ENCODE data around the gene SEPTIN12. TPM values are rescaled to one million over a fixed set of nuclear protein-coding genes. Genes with fewer than 3 reads are reported as not detected.
A peak's percentile ranks its signal among the peaks of the same experiment; 100 is the strongest.

Gene SEPTIN12
- total RNA-seq (not detected), total RNA-seq (0 to 0.09 (median 0) reads per million in 29 experiments)
- not detected for total RNA-seq (2013)

DNA sequence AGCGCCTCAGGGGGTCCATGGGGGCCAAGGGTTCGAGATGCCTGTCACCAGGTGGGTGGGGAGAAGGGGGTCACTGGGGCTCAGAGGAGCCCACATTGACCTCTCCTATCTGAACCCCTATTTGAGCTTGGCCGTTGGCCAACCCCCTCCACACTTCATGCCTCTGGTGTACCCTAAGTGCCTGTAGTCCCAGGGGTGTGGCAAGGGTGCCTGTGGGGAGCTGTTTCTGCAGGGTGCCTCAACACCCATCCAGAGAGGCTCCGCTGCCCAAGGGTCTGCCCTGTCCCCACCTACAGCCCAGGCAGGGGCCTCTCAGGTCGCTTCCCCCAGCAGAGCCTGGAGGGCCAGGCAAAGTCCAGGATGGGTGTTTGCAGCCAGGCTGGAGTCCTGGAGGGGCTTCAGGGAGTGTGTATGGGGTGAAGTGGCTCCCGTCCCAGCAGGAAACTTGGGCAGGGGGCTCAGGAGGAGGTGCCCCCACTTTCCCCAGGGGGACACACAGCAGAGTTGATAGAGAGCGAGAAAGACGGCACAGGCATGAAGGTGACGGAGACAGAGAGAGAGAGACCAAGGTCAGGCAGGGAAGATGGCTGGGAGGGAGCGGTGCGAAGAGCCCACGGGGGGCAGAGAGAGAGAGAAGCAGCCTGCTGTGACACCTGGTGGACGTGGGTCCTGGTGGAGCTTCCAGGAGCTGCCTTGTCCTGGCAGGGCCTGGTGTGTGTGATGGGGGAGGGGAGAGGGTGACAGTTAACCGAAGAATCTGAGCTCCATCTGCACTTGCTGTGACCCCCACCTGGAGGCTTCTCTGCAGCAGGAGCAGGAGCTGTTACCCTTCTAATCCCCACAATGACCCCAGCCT is at the start of gene SEPTIN12:
SEPTIN12 (minus strand) TSS at position 719 of the 856 bp plus-strand sequence; CDS start at position 19, 700 bp downstream.
- no peak for ATAC-seq (replicated peaks in 1 of 4)
- H3K27me3 ChIP-seq (replicated peaks in 1 of 2; ENCODE audit: control insufficient read depth in 2 of 2, extremely low read depth in 1 of 2, insufficient read depth in 2 of 2, low read length in 1 of 2), result peaks cover 0 to 9% of the 10 kb centered on the region in 2 experiments
- no peak for DNase-seq
- Mint-ChIP-seq H3K4me3 (no peak within 1 kb of the TSS), H3K4me1 (no peaks in the 10 kb centered on the region), H3K27ac (peak within 1 kb of the TSS in 1 of 2 donors; percentile 8), H3K9me3 (no peaks in the 10 kb centered on the region), H3K36me3 (no peaks in the 10 kb centered on the region), H3K27me3 (peaks cover 0 to 2% of the 10 kb centered on the region in 2 donors)
- ChIA-PET CTCF (no interaction called here), POLR2A (no interaction called here)
- H3K36me3 ChIP-seq (ENCODE audit: control insufficient read depth in 2 of 2, extremely low read depth in 1 of 2, insufficient read depth in 1 of 2, low read length in 1 of 2), result no peaks in the 10 kb centered on the region
- no peak within 1 kb of the TSS for H3K4me3 ChIP-seq (ENCODE audit: control insufficient read depth in 1 of 2, extremely low read depth in 1 of 2, low read length in 1 of 2)
- H3K9me3 ChIP-seq, result no peaks in the 10 kb centered on the region
- 84% methylated on average over 8 of the region's 14 CpGs for WGBS (ENCODE audit: insufficient coverage)
- no peaks in the 10 kb centered on the region for H3K4me1 ChIP-seq (ENCODE audit: control insufficient read depth in 1 of 2, extremely low read depth in 1 of 2, insufficient read depth in 2 of 2, low read length in 2 of 2)
- no peak within 1 kb of the TSS for H3K27ac ChIP-seq (ENCODE audit: low read length)

- no peaks in the 10 kb centered on the region for H3K4me1 ChIP-seq (ENCODE audit: control insufficient read depth in 1 of 2, extremely low read depth in 1 of 2, insufficient read depth in 2 of 2, low read length in 2 of 2)
- no peaks in the 10 kb centered on the region for H3K27me3 ChIP-seq (replicated peaks in 1 of 2; ENCODE audit: control insufficient read depth in 2 of 2, extremely low read depth in 1 of 2, insufficient read depth in 2 of 2, low read length in 1 of 2)
- H3K4me1 Mint-ChIP-seq, result peaks cover 20 to 28% (median 24%) of the 10 kb centered on the region in 3 donors
- H3K4me3 ChIP-seq (ENCODE audit: control insufficient read depth in 1 of 2, extremely low read depth in 1 of 2, low read length in 1 of 2), result no peak overlapping the region
- H3K9me3 Mint-ChIP-seq, result no peaks in the 10 kb centered on the region
- no peaks in the 10 kb centered on the region for H3K27me3 Mint-ChIP-seq
- H3K27ac ChIP-seq (ENCODE audit: low read length), result no peak overlapping the region
- H3K27ac Mint-ChIP-seq, result no peak overlapping the region
- POLR2A ChIA-PET, result interaction anchor here in 1 of 2 donors (0.6 kb wide), 1 partner anchor 248 kb away, joined by 3 read pairs; no protein-coding TSS in a partner anchor
- whole genome bisulfite sequencing (ENCODE audit: insufficient coverage), result 92% methylated on average over 1 of the region's 2 CpGs
- H3K36me3 ChIP-seq (ENCODE audit: control insufficient read depth in 2 of 2, extremely low read depth in 1 of 2, insufficient read depth in 1 of 2, low read length in 1 of 2), result peaks cover 3 to 85% of the 10 kb centered on the region in 2 donors
- H3K9me3 ChIP-seq, result no peaks in the 10 kb centered on the region
- CTCF ChIA-PET, result no interaction called here
- H3K36me3 Mint-ChIP-seq, result peaks cover 47% of the 10 kb centered on the region
- no peak for DNase-seq
- H3K4me3 Mint-ChIP-seq, result no peak overlapping the region
- no peak for ATAC-seq (replicated peaks in 1 of 4)
Measured at GRCh38 chr16:4836727-4837126, 48.6 kb upstream of the SEPTIN12 start.

DNA sequence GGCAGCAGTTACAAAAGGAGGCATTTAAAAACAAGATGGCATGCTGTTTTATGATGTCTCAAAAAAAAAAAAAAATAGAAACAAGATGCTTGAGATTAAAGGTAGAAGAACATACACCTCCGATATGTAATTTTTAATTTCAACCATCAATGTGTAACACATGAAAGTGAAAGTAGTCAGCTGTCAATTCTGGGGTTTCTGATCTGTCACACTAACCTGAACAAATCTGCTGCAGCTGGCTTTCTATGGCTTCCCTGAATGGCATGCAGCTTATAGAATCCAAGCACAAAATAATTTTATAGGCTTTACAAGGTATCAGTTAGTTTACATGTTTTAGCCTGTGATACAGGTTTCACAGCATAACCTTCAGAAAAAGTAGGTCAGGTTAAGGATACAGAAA is 45.4 kb upstream of the SEPTIN12 start:
- no peaks in the 10 kb centered on the region for H3K27me3 ChIP-seq (replicated peaks in 1 of 2; ENCODE audit: control insufficient read depth in 2 of 2, extremely low read depth in 1 of 2, insufficient read depth in 2 of 2, low read length in 1 of 2)
- ChIA-PET CTCF (no interaction called here), POLR2A (interaction anchor here (0.5 to 0.6 kb wide), 3 partner anchors 13 to 1726 kb away, joined by 3 to 4 read pairs (median 4); no protein-coding TSS in a partner anchor)
- WGBS (ENCODE audit: insufficient coverage), result no CpG with 5 or more reads among the region's 1 CpG
- H3K27ac Mint-ChIP-seq, result no peak overlapping the region
- ATAC-seq (replicated peaks in 1 of 4) (no peak), DNase-seq (no peak)
- H3K4me3 ChIP-seq (ENCODE audit: control insufficient read depth in 1 of 2, extremely low read depth in 1 of 2, low read length in 1 of 2), result no peak overlapping the region
- H3K27me3 Mint-ChIP-seq, result no peaks in the 10 kb centered on the region
- no peak overlapping the region for H3K27ac ChIP-seq (ENCODE audit: low read length)
- H3K9me3 Mint-ChIP-seq, result no peaks in the 10 kb centered on the region
- H3K4me1 Mint-ChIP-seq, result peaks cover 16 to 20% (median 19%) of the 10 kb centered on the region in 3 donors
- no peak overlapping the region for H3K4me3 Mint-ChIP-seq
- peaks cover 44% of the 10 kb centered on the region for H3K36me3 Mint-ChIP-seq
- H3K36me3 ChIP-seq (ENCODE audit: control insufficient read depth in 2 of 2, extremely low read depth in 1 of 2, insufficient read depth in 1 of 2, low read length in 1 of 2), result peaks cover 6 to 85% of the 10 kb centered on the region in 2 donors
- no peaks in the 10 kb centered on the region for H3K9me3 ChIP-seq
- no peaks in the 10 kb centered on the region for H3K4me1 ChIP-seq (ENCODE audit: control insufficient read depth in 1 of 2, extremely low read depth in 1 of 2, insufficient read depth in 2 of 2, low read length in 2 of 2)

GRCh38 chr16:4832698-4833343 is 44.7 kb upstream of the SEPTIN12 start:
- H3K27ac Mint-ChIP-seq, result no peak overlapping the region

GRCh38 chr16:4831616-4832015 is 43.5 kb upstream of the SEPTIN12 start:
- no peak overlapping the region for H3K27ac Mint-ChIP-seq
- H3K9me3 Mint-ChIP-seq, result no peaks in the 10 kb centered on the region
- H3K4me1 Mint-ChIP-seq, result peaks cover 10 to 20% (median 19%) of the 10 kb centered on the region in 3 donors
- Histone ChIP-seq H3K4me1 (ENCODE audit: control insufficient read depth in 1 of 2, extremely low read depth in 1 of 2, insufficient read depth in 2 of 2, low read length in 2 of 2) (no peaks in the 10 kb centered on the region), H3K36me3 (ENCODE audit: control insufficient read depth in 2 of 2, extremely low read depth in 1 of 2, insufficient read depth in 1 of 2, low read length in 1 of 2) (peaks cover 7 to 83% of the 10 kb centered on the region in 2 donors), H3K27me3 (replicated peaks in 1 of 2; ENCODE audit: control insufficient read depth in 2 of 2, extremely low read depth in 1 of 2, insufficient read depth in 2 of 2, low read length in 1 of 2) (no peaks in the 10 kb centered on the region), H3K9me3 (no peaks in the 10 kb centered on the region), H3K27ac (ENCODE audit: low read length) (no peak overlapping the region), H3K4me3 (ENCODE audit: control insufficient read depth in 1 of 2, extremely low read depth in 1 of 2, low read length in 1 of 2) (no peak overlapping the region)
- 100% methylated on average over 2 of the region's 8 CpGs for WGBS (ENCODE audit: insufficient coverage)
- peaks cover 43% of the 10 kb centered on the region for H3K36me3 Mint-ChIP-seq
- ChIA-PET POLR2A (no interaction called here), CTCF (no interaction called here)
- no peak overlapping the region for H3K4me3 Mint-ChIP-seq
- H3K27me3 Mint-ChIP-seq, result no peaks in the 10 kb centered on the region
- no peak for ATAC-seq (replicated peaks in 1 of 4)
- DNase-seq, result no peak

More at GRCh38 chr16:4832698-4833343, 44.7 kb upstream of the SEPTIN12 start:
- Mint-ChIP-seq H3K4me3 (no peak overlapping the region), H3K9me3 (no peaks in the 10 kb centered on the region), H3K27me3 (no peaks in the 10 kb centered on the region), H3K36me3 (peaks cover 43% of the 10 kb centered on the region), H3K4me1 (peaks cover 16 to 20% (median 19%) of the 10 kb centered on the region in 3 donors)
- no peak for DNase-seq
- H3K9me3 ChIP-seq, result no peaks in the 10 kb centered on the region
- no peaks in the 10 kb centered on the region for H3K4me1 ChIP-seq (ENCODE audit: control insufficient read depth in 1 of 2, extremely low read depth in 1 of 2, insufficient read depth in 2 of 2, low read length in 2 of 2)
- H3K4me3 ChIP-seq (ENCODE audit: control insufficient read depth in 1 of 2, extremely low read depth in 1 of 2, low read length in 1 of 2), result no peak overlapping the region
- H3K36me3 ChIP-seq (ENCODE audit: control insufficient read depth in 2 of 2, extremely low read depth in 1 of 2, insufficient read depth in 1 of 2, low read length in 1 of 2), result peaks cover 6 to 83% of the 10 kb centered on the region in 2 donors
- CTCF ChIA-PET, result no interaction called here
- ATAC-seq (replicated peaks in 1 of 4), result no peak
- WGBS (ENCODE audit: insufficient coverage), result 80% methylated on average over 2 of the region's 6 CpGs
- no peak overlapping the region for H3K27ac ChIP-seq (ENCODE audit: low read length)
- no peaks in the 10 kb centered on the region for H3K27me3 ChIP-seq (replicated peaks in 1 of 2; ENCODE audit: control insufficient read depth in 2 of 2, extremely low read depth in 1 of 2, insufficient read depth in 2 of 2, low read length in 1 of 2)
- POLR2A ChIA-PET, result no interaction called here

DNA sequence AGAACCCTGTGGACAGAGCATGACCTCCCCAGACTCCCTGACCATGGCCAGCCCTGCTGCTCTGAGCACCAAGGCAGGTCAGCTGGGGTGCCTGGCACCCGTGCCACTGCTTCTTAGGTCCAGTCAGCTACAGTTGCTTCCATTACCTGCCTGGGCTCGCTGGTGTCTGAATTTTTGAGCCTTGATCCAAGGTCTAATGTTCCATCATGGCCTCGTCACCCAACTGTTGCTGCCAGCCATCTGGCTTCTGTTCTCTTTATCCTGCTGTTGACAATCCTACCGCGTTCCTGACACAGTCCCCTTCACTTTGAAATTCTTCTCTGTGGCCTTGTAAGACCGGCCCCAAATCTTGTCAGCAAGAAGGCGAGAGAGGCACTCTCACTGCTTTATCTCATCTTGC is 42.3 kb upstream of the SEPTIN12 start:
- Mint-ChIP-seq H3K27me3 (no peaks in the 10 kb centered on the region), H3K9me3 (no peaks in the 10 kb centered on the region), H3K27ac (no peak overlapping the region), H3K36me3 (peaks cover 42% of the 10 kb centered on the region), H3K4me1 (peaks cover 4 to 20% (median 19%) of the 10 kb centered on the region in 3 donors), H3K4me3 (no peak overlapping the region)
- 100% methylated on average over 7 of the region's 7 CpGs for WGBS (ENCODE audit: insufficient coverage)
- no peak for ATAC-seq (replicated peaks in 1 of 4)
- ChIA-PET CTCF (no interaction called here), POLR2A (no interaction called here)
- H3K4me3 ChIP-seq (ENCODE audit: control insufficient read depth in 1 of 2, extremely low read depth in 1 of 2, low read length in 1 of 2), result no peak overlapping the region
- H3K4me1 ChIP-seq (ENCODE audit: control insufficient read depth in 1 of 2, extremely low read depth in 1 of 2, insufficient read depth in 2 of 2, low read length in 2 of 2), result no peaks in the 10 kb centered on the region
- no peaks in the 10 kb centered on the region for H3K27me3 ChIP-seq (replicated peaks in 1 of 2; ENCODE audit: control insufficient read depth in 2 of 2, extremely low read depth in 1 of 2, insufficient read depth in 2 of 2, low read length in 1 of 2)
- peaks cover 10 to 83% of the 10 kb centered on the region in 2 donors for H3K36me3 ChIP-seq (ENCODE audit: control insufficient read depth in 2 of 2, extremely low read depth in 1 of 2, insufficient read depth in 1 of 2, low read length in 1 of 2)
- DNase-seq, result no peak
- no peaks in the 10 kb centered on the region for H3K9me3 ChIP-seq
- H3K27ac ChIP-seq (ENCODE audit: low read length), result no peak overlapping the region

All from T-cell (primary cell).